GM23338 (cell line): ENCODE results near the gene LSM12. TPM values are rescaled to one million over a fixed set of nuclear protein-coding genes. Genes with fewer than 3 reads are reported as not detected.

Experiments used
- ATAC-seq: fragments of 200-7000 bp; cut with Tn5 transposase; 3 replicates; pipeline ENCODE4 v1.9.1; 2020
- DNase-seq: peaks from one replicate; pipeline ENCODE4 v3.0.0-alpha.2; 2015; ENCODE audit warnings: low spot score
- H2AFZ ChIP-seq: fragments of 200-600 bp; sonication (generic); 2 replicates; pipeline ENCODE4 v1.8.0; 2016; ENCODE audit warnings: antibody characterized with exemption, mild to moderate bottlenecking, moderate library complexity
- H3F3A ChIP-seq: fragments of 200-600 bp; sonication (generic); replicated peaks from 2 replicates; pipeline ENCODE4 v1.8.0; 2017; ENCODE audit warnings: antibody characterized with exemption, mixed run types, low read depth
- H3K27ac ChIP-seq: fragments of 200-600 bp; sonication (generic); 2 replicates; pipeline ENCODE4 v1.6.1; 2016; ENCODE audit warnings: low read depth
- H3K27me3 ChIP-seq: fragments of 200-600 bp; sonication (generic); 2 replicates; pipeline ENCODE4 v1.8.0; 2016; ENCODE audit warnings: mild to moderate bottlenecking, mixed run types, moderate library complexity; ENCODE audit not compliant: insufficient read depth
- H3K36me3 ChIP-seq: fragments of 200-600 bp; sonication (generic); 2 replicates; pipeline ENCODE4 v1.8.0; 2016; ENCODE audit warnings: mild to moderate bottlenecking; ENCODE audit not compliant: insufficient read depth
- H3K4me1 ChIP-seq: fragments of 200-600 bp; sonication (generic); 2 replicates; pipeline ENCODE4 v1.8.0; 2016; ENCODE audit warnings: mild to moderate bottlenecking, moderate library complexity; ENCODE audit not compliant: insufficient read depth
- H3K4me2 ChIP-seq: fragments of 200-600 bp; sonication (generic); 2 replicates; pipeline ENCODE4 v1.7.1; 2017; ENCODE audit warnings: mixed run types
- H3K4me3 ChIP-seq: fragments of 200-600 bp; sonication (generic); 2 replicates; pipeline ENCODE4 v1.6.1; 2016; ENCODE audit warnings: mixed run types
- H3K79me2 ChIP-seq: fragments of 200-600 bp; sonication (generic); replicated peaks from 2 replicates; pipeline ENCODE4 v1.8.0; 2017; ENCODE audit warnings: mild to moderate bottlenecking; ENCODE audit not compliant: insufficient read depth
- H3K9me2 ChIP-seq: fragments of 200-600 bp; sonication (generic); 2 replicates; pipeline ENCODE4 v1.8.0; 2017; ENCODE audit not compliant: insufficient read depth
- H4K20me1 ChIP-seq: fragments of 200-600 bp; sonication (generic); replicated peaks from 2 replicates; pipeline ENCODE4 v1.8.0; 2017; ENCODE audit warnings: mild to moderate bottlenecking; ENCODE audit not compliant: insufficient read depth
- H3K27ac Mint-ChIP-seq: 2 replicates; pipeline ENCODE4 v1.8.0; 2020; ENCODE audit warnings: inconsistent platforms, mild to moderate bottlenecking, moderate library complexity, mixed read lengths
- H3K27me3 Mint-ChIP-seq: 3 replicates; pipeline ENCODE4 v1.8.0; 2022; ENCODE audit warnings: low read depth, mild to moderate bottlenecking, moderate library complexity, mixed read lengths, inconsistent platforms; ENCODE audit not compliant: insufficient read depth, poor library complexity
- H3K36me3 Mint-ChIP-seq: 3 replicates; pipeline ENCODE4 v1.8.0; 2021; ENCODE audit warnings: low read depth, mild to moderate bottlenecking, inconsistent platforms, moderate library complexity, mixed read lengths
- H3K4me1 Mint-ChIP-seq: 3 replicates; pipeline ENCODE4 v1.8.0; 2020; ENCODE audit warnings: mild to moderate bottlenecking, inconsistent platforms, mixed read lengths
- H3K4me3 Mint-ChIP-seq: 3 replicates; pipeline ENCODE4 v1.8.0; 2021; ENCODE audit warnings: moderate library complexity, mild to moderate bottlenecking, inconsistent platforms, mixed read lengths
- H3K9me3 Mint-ChIP-seq: 3 replicates; pipeline ENCODE4 v1.8.0; 2020; ENCODE audit warnings: moderate library complexity, mild to moderate bottlenecking, inconsistent platforms, mixed read lengths
- CTCF ChIP-seq, 2 experiments: fragments of 200-600 bp in 1 of 2; sonication (generic) in 1 of 2; conservative IDR thresholded peaks; 2 replicates each; pipeline versions ENCODE4 v1.5.1 to v1.6.1; 2016 to 2017; ENCODE audit warnings: antibody characterized with exemption in 2 of 2, low read depth in 2 of 2, mild to moderate bottlenecking in 2 of 2, moderate library complexity in 1 of 2
- ETS1 ChIP-seq: IDR thresholded peaks from 2 replicates; pipeline ENCODE4 v1.6.1; 2016; ENCODE audit warnings: antibody characterized with exemption
- EZH2 ChIP-seq: fragments of 200-600 bp; sonication (generic); IDR thresholded peaks from one replicate; pipeline ENCODE4 v1.8.0; 2017; ENCODE audit warnings: antibody characterized with exemption, mild to moderate bottlenecking, low read depth; ENCODE audit not compliant: unreplicated experiment
- NANOG ChIP-seq: IDR thresholded peaks from 2 replicates; pipeline ENCODE4 v1.6.1; 2016; ENCODE audit warnings: antibody characterized with exemption, borderline replicate concordance
- POLR2AphosphoS5 ChIP-seq: IDR thresholded peaks from 2 replicates; pipeline ENCODE4 v1.6.1; 2016; ENCODE audit warnings: antibody characterized with exemption, low read depth
- REST ChIP-seq: IDR thresholded peaks from one replicate; pipeline ENCODE4 v1.6.1; 2018; ENCODE audit warnings: antibody characterized with exemption; ENCODE audit not compliant: unreplicated experiment
- STAT1 ChIP-seq: IDR thresholded peaks from one replicate; pipeline ENCODE4 v1.6.1; 2016; ENCODE audit warnings: antibody characterized with exemption; ENCODE audit not compliant: unreplicated experiment
- ZNF331 ChIP-seq: fragments of 250-450 bp; sonication (Bioruptor Pico); IDR thresholded peaks from 2 replicates; pipeline ENCODE4 v1.5.0; 2020; ENCODE audit warnings: low read depth, mild to moderate bottlenecking, moderate library complexity
- polyA plus RNA-seq: library from polyadenylated mRNA; unstranded; fragments of >200 nt; fragmentation: Nextera tagmentation; extraction: Ambion mirVana; gene quantifications from 2 replicates; pipeline ENCODE4 v1.2.1, GENCODE V29; 2016
- total RNA-seq: library from RNA; depleted of rRNA; stranded (reverse); fragments of >200 nt; shearing (Covaris generic); gene quantifications from 2 replicates; pipeline ENCODE4 v1.2.3, GENCODE V29; 2014

Gene LSM12
- total and polyA plus RNA-seq, 2 experiments from 2014 or later = 72.7 to 241 TPM

- TF ChIP-seq ETS1 (no peak), EZH2 (no peak)
Measured at GRCh38 chr17:44088254-44088653, 21.8 kb upstream of the LSM12 start (continued).

GRCh38 chr17:44087319-44087718, 20.8 kb upstream of the LSM12 start:
- no peaks in the 10 kb centered on the region; the same call in 1 of the 2 replicates for H3K36me3 ChIP-seq

More at GRCh38 chr17:44087319-44087718, 20.8 kb upstream of the LSM12 start:
- DNase-seq = peak; percentile 53
- Histone ChIP-seq H3K4me1 (peaks cover 16% of the 10 kb centered on the region), H3K27me3 (no peaks in the 10 kb centered on the region), H3K79me2 (no peaks in the 10 kb centered on the region), H3F3A (0 out of 2 replicates have a peak, but pooled peaks cover 13% of the 10 kb centered on the region), H4K20me1 (no peaks in the 10 kb centered on the region; the same call in 1 of the 2 replicates), H3K4me3 (peak overlapping the region; percentile 43), H3K9me2 (no peaks in the 10 kb centered on the region), H3K4me2 (peak overlapping the region; percentile 74), H2AFZ (no peak overlapping the region), H3K27ac (no peak overlapping the region; the same call in 1 of the 2 replicates)
- Mint-ChIP-seq H3K4me1 (peaks cover 43% of the 10 kb centered on the region), H3K9me3 (no peaks in the 10 kb centered on the region; the same call in 2 of the 3 replicates), H3K4me3 (peak overlapping the region; percentile 67), H3K27ac (peak overlapping the region; percentile 94), H3K36me3 (peaks cover 47% of the 10 kb centered on the region), H3K27me3 (peaks cover 25% of the 10 kb centered on the region)
- TF ChIP-seq ZNF331 (CRISPR knock-in tag) = no peak
- TF ChIP-seq STAT1 = no peak
- no peak for TF ChIP-seq REST
- no peak for TF ChIP-seq CTCF (conservative IDR thresholded peaks at IDR 0.05; ENCODE audit: low read depth in 2 of 2)
- no peak for TF ChIP-seq NANOG
- TF ChIP-seq POLR2AphosphoS5 = no peak
- TF ChIP-seq ETS1 = no peak
- peak; percentile 28 for ATAC-seq
